ENCODE measurements around the gene HLF. TPM values are rescaled to one million over a fixed set of nuclear protein-coding genes. Genes with fewer than 3 reads are reported as not detected.
A peak's percentile ranks its signal among the peaks of the same experiment; 100 is the strongest.

The HLF gene
- total and polyA plus RNA-seq, 9 donors, result 28.0 to 106 (median 40.8) TPM

DNA sequence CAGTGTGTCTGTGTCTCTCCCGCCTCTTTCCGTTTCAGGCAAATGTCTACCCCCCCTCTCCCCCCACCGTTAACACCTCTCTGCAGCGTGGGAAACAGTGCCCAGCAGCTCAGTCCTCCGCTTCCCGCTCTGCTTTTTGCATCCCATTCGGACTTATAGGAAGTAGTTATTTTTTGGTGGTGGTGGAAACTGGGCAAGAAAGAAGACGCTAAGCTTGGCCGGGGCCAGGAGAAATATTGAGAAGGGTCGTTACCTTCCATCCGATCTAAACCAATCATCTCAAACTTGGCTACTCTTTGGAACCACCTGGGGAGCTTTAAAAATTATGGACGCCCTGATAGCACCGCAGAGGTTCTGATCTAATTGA is 499 bp upstream of the HLF start:
- no peak overlapping the region for H3K27ac ChIP-seq
- H3K36me3 ChIP-seq, result no peaks in the 10 kb centered on the region
- 2 to 4% (median 3%) methylated on average over 13 of the region's 13 CpGs for WGBS, 3 donors
- no peaks in the 10 kb centered on the region for H3K9me3 ChIP-seq
- intact Hi-C loops (cut with DNase I), result loop anchor here in 1 of 4 donors (2.0 to 5.0 kb wide), 2 partner anchors 25 to 38 kb away; no protein-coding TSS in a partner anchor
- H3K4me1 ChIP-seq (ENCODE audit: insufficient read depth), result peaks cover 3% of the 10 kb centered on the region
- TF ChIP-seq, protein P1, sequence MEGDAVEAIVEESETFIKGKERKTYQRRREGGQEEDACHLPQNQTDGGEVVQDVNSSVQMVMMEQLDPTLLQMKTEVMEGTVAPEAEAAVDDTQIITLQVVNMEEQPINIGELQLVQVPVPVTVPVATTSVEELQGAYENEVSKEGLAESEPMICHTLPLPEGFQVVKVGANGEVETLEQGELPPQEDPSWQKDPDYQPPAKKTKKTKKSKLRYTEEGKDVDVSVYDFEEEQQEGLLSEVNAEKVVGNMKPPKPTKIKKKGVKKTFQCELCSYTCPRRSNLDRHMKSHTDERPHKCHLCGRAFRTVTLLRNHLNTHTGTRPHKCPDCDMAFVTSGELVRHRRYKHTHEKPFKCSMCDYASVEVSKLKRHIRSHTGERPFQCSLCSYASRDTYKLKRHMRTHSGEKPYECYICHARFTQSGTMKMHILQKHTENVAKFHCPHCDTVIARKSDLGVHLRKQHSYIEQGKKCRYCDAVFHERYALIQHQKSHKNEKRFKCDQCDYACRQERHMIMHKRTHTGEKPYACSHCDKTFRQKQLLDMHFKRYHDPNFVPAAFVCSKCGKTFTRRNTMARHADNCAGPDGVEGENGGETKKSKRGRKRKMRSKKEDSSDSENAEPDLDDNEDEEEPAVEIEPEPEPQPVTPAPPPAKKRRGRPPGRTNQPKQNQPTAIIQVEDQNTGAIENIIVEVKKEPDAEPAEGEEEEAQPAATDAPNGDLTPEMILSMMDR (IDR thresholded peaks at IDR 0.05), result no peak
- no peak for TF ChIP-seq POLR2A (IDR thresholded peaks at IDR 0.05)
- TF ChIP-seq EP300 (IDR thresholded peaks at IDR 0.05), result no peak
- no peaks in the 10 kb centered on the region for H3K27me3 ChIP-seq
- peak in 2 of 5 donors; percentile 42 to 43 for DNase-seq
- H3K4me3 ChIP-seq, result peak overlapping the region; percentile 31

DNA sequence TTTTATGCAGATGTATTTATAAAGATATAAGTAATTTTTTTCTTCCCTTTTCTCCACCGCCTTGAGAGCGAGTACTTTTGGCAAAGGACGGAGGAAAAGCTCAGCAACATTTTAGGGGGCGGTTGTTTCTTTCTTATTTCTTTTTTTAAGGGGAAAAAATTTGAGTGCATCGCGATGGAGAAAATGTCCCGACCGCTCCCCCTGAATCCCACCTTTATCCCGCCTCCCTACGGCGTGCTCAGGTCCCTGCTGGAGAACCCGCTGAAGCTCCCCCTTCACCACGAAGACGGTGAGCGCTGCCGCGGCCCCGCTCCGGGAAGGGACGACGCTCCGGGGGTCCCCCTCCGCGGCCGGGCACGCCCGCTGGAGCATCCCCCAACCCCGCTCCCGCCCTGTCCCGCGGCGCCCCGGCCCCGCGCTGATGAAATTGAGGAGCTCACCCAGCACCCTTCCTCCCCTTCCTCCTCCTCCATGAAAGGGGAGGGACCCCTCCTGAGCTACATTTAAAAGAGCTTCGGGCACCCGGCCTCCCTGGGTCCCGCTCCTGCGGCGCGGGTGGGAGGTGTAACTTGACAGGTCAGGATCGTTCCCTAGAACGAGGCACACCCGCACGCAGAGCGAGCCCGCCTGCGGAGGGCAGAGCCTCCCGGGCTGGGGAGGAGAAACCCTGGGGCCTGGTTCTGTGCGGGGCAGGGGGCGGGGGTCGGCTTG is 706 bp downstream of the HLF start:
- intact Hi-C loops (cut with DNase I), result loop anchor here in 1 of 4 donors (2.0 kb wide), 1 partner anchor 27 kb away; no protein-coding TSS in a partner anchor
- Histone ChIP-seq H3K27ac (peak overlapping the region; percentile 87 to 90), H3K4me1 (ENCODE audit: insufficient read depth) (peaks cover 3% of the 10 kb centered on the region), H3K9me3 (no peaks in the 10 kb centered on the region), H3K27me3 (no peaks in the 10 kb centered on the region), H3K36me3 (no peaks in the 10 kb centered on the region), H3K4me3 (peak overlapping the region; percentile 54)
- DNase-seq, result peak in 4 of 5 donors; percentile 49 to 64 (median 59)
- 0 to 1% (median 0%) methylated on average over 51 to 52 of the region's 52 CpGs for WGBS, 3 donors
- TF ChIP-seq, protein P1 (IDR thresholded peaks at IDR 0.05), result no peak
- TF ChIP-seq POLR2A (IDR thresholded peaks at IDR 0.05) (no peak), EP300 (IDR thresholded peaks at IDR 0.05) (no peak)

GRCh38 chr17:55266051-55266957 is 1.5 kb downstream of the HLF start:
- intact Hi-C loops (cut with DNase I), result no loop called here
- no peaks in the 10 kb centered on the region for H3K9me3 ChIP-seq
- no peaks in the 10 kb centered on the region for H3K27me3 ChIP-seq
- WGBS, 3 donors, result 6 to 7% (median 7%) methylated on average over 25 of the region's 25 CpGs
- H3K4me3 ChIP-seq, result peak overlapping the region; percentile 54
- peak; percentile 57 to 67 (median 63) for DNase-seq
- peaks cover 5% of the 10 kb centered on the region for H3K4me1 ChIP-seq (ENCODE audit: insufficient read depth)
- TF ChIP-seq, protein P1 (IDR thresholded peaks at IDR 0.05), result no peak
- TF ChIP-seq POLR2A (IDR thresholded peaks at IDR 0.05) (no peak), EP300 (IDR thresholded peaks at IDR 0.05) (no peak)
- peak overlapping the region; percentile 87 to 90 for H3K27ac ChIP-seq
- no peaks in the 10 kb centered on the region for H3K36me3 ChIP-seq

- TF ChIP-seq POLR2A (IDR thresholded peaks at IDR 0.05), result no peak
- TF ChIP-seq EP300 (IDR thresholded peaks at IDR 0.05), result no peak
- TF ChIP-seq, protein P1 (IDR thresholded peaks at IDR 0.05), result no peak
- H3K9me3 ChIP-seq, result no peaks in the 10 kb centered on the region
- no peaks in the 10 kb centered on the region for H3K27me3 ChIP-seq
- 9 to 14% (median 11%) methylated on average over 3 of the region's 3 CpGs for WGBS, 3 donors
- peaks cover 5% of the 10 kb centered on the region for H3K4me1 ChIP-seq (ENCODE audit: insufficient read depth)
- peak overlapping the region; percentile 32 to 90 for H3K27ac ChIP-seq
- H3K4me3 ChIP-seq, result peak overlapping the region; percentile 54
- intact Hi-C loops (cut with DNase I), result no loop called here
- DNase-seq, result no peak
- no peaks in the 10 kb centered on the region for H3K36me3 ChIP-seq
Measured at GRCh38 chr17:55266958-55267688, 2.4 kb downstream of the HLF start.

All from ovary (tissue), 9 donors.